ENCODE data around the gene RAB25.

- no peak for TF ChIP-seq CTCF (IDR thresholded peaks at IDR 0.05)
- no peak for TF ChIP-seq POLR2A (IDR thresholded peaks at IDR 0.05)
Measured at GRCh38 chr1:156045076-156045475, 15.9 kb upstream of the RAB25 start.

All from heart left ventricle (tissue), 13 donors.